GM23248 (cell line): ENCODE results near the gene USP25.

Experiments
- EZH2 ChIP-seq: fragments of 200-600 bp; sonication (generic); IDR thresholded peaks from 2 replicates; pipeline ENCODE4 v1.6.1; 2018; ENCODE audit warnings: antibody characterized with exemption, mild to moderate bottlenecking; ENCODE audit not compliant: insufficient read depth, poor library complexity, severe bottlenecking
- EZH2phosphoT487 ChIP-seq: fragments of 200-600 bp; sonication (generic); IDR thresholded peaks from 2 replicates; pipeline ENCODE4 v1.6.1; 2018; ENCODE audit warnings: antibody characterized with exemption, moderate library complexity, mild to moderate bottlenecking, low read depth; ENCODE audit not compliant: insufficient read depth

GRCh38 chr21:15870819-15871218 is 141.0 kb downstream of the USP25 start:
- TF ChIP-seq EZH2, result no peak
- no peak for TF ChIP-seq EZH2phosphoT487
